Stimulated activated naive CD8-positive, alpha-beta T cell treated with anti-CD3 and anti-CD28 coated beads, Interleukin-15, Interleukin-2, amounts not matched to agents 100 U/mL and 50 U/mL, for 24 hours (primary cell): ENCODE data around the gene FBXO2.
"Not testable (repeated sequence)": the region's sequence is repeated elsewhere in the genome, so short reads cannot be mapped to it uniquely, and the experiment has no call there.

Experiments
- ATAC-seq: fragments of 150-1000 bp; cut with Tn5 transposase; one replicate; pipeline ENCODE4 v1.10.0; 2021
- DNase-seq: peaks from one replicate; pipeline ENCODE4 v3.0.0; 2021

Gene FBXO2

GRCh38 chr1:11629184-11630016, 24.8 kb downstream of the FBXO2 start:
- ATAC-seq (no peak), DNase-seq (no peak)

DNA sequence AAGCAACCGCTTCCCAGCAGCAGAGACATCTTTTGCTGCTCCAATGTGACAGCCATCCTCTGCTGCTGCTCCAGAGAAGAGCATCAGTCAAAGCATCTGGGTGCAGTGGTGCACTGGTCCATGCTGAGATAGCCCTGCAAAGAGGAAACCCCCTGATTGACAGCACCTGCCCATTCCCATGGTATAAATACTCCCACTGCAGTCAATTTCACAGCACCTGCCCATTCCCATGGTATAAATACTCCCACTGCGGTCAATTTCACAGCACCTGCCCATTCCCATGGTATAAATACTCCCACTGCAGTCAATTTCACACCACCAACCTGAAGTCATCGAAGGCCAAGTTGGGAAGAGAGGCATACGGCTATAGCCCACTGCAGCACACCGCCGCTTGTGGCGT, 25.5 kb downstream of the FBXO2 start:
- ATAC-seq: no peak

GRCh38 chr1:11626551-11626950, 27.7 kb downstream of the FBXO2 start:
- DNase-seq (no peak), ATAC-seq (no peak)

More for the DNA sequence above, 25.5 kb downstream of the FBXO2 start:
- DNase-seq: no peak

GRCh38 chr1:11623702-11624101, 30.5 kb downstream of the FBXO2 start:
- DNase-seq: no peak
- no peak for ATAC-seq

GRCh38 chr1:11622398-11622797, 31.8 kb downstream of the FBXO2 start:
- ATAC-seq (no peak), DNase-seq (no peak)

DNA sequence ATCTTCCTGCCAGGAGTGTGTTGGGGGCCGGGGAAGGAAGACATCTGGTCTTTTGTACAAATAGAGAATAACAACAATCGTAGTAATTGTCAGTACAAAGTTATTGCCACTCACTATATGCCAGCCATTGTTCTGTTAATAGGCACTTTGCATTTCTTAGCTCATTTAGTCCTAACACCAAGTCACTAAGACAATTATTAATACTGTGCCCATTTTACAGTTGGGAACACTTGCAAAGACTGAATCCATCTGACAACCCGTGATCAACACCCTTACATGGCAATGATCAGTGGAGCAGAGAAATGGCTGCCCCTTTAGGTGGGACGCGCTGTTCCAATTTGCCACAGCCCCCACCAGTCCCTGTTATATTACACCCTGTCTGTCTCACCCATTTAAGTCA, 33.3 kb downstream of the FBXO2 start:
- ATAC-seq: no peak

DNA sequence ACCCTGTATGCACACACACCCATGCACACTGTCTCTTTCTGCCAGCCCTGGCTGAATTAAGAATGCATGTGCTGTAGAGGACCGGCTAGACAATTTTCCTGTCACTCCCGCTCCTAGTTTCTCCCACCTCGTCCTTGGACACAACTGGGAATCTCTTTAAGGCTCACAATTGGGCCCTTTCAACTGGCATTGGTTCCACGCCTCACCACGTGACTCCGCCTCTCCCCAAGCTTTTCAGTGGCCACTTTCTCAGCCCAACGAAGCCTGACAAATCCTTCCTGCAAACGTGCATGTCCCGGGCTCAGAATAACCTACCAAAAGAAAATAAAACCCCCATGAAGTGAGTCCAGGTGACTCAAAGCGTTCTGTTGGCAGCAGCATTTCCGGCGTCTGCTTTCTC, 33.8 kb downstream of the FBXO2 start:
- ATAC-seq (no peak), DNase-seq (no peak)

More for the DNA sequence above, 33.3 kb downstream of the FBXO2 start:
- DNase-seq: no peak

DNA sequence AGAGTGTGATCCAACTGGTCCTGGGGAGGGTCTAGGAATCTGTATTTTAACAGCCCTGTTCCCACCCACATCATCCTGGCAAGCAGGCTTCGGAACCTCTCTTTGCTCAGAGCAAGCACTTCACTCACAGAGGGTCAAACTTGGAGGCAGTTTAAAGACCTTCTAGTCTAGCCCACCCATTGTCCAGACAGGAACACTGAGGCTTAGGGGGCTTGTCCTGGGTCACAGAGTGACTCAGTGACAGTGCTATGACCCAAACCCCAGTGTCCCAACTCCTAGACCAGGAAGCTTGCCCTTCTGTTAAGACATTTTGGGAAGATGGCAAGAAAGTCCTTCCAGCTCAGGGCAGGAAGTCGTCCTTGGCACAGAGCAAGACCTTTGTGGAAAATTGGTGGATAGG, 36.5 kb downstream of the FBXO2 start:
- no peak for ATAC-seq
- DNase-seq: no peak

DNA sequence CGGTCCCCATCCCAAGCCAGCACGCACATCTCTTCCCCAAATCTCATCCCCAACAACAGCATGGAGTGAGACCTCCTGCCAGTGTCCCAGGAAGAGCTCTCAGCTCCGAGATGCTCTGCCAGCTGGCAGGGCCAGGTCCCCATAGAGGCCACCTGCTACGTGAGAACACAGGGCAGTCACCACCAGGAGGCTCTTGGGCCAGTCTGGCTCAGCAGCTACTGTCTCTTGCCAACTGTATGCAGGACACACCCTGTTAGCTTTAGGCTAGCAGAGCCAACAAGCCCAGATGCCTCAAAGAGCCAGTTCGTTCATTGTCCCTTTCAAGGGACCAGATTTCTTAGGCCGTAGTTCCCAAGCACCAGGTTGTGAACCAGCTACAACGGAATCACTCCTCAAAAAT, 36.9 kb downstream of the FBXO2 start:
- DNase-seq: no peak
- no peak for ATAC-seq

DNA sequence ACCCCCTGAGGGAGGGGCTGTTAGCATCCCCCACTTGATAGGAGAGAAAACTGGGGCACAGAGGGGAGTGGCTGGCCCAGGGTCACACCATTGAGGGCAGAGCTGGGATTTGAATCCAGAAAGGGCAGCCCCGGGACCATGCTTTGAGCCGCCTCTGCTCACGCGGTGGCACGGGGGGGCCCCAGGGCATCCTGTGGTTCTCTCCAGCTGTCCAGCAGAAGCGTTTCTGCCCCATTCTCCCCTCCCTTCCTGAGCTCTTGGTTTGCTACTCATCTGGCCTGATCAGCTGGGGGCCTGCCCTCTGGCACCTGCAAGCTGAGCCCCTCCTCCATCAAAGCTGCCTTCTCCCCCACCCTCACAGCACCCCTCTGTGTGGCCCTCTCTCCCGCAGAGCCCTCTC, 37.5 kb downstream of the FBXO2 start:
- ATAC-seq (no peak), DNase-seq (no peak)

DNA sequence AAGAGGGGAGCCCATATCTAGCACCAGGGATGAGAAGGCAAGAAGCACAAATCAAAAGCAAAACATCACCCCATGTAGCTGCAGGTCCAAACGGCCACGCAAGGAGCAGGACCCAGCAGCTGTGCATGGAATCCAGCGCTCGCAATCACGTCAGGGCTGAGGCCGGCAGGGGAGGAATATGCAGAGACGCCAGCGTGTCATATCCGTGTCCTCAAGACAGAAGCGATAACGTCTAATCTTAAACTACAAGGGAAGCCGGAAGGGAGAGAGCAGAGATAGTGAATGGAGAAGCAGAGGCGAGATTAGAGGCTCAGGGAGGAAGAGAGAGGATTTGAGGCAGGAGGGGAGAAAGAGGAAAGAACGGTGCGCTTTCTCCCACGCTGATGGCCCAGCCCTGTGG, 39.1 kb downstream of the FBXO2 start:
- no peak for ATAC-seq
- no peak for DNase-seq

GRCh38 chr1:11613347-11613746, 40.9 kb downstream of the FBXO2 start:
- DNase-seq: no peak
- no peak for ATAC-seq

GRCh38 chr1:11611638-11612327, 42.4 kb downstream of the FBXO2 start:
- ATAC-seq (no peak), DNase-seq (no peak)

- ATAC-seq: no peak
- no peak for DNase-seq
These were observed 43.5 kb downstream of the FBXO2 start for GRCh38 chr1:11610629-11611180.

GRCh38 chr1:11609378-11609777, 44.9 kb downstream of the FBXO2 start:
- not testable (repeated sequence) for DNase-seq, ATAC-seq

DNA sequence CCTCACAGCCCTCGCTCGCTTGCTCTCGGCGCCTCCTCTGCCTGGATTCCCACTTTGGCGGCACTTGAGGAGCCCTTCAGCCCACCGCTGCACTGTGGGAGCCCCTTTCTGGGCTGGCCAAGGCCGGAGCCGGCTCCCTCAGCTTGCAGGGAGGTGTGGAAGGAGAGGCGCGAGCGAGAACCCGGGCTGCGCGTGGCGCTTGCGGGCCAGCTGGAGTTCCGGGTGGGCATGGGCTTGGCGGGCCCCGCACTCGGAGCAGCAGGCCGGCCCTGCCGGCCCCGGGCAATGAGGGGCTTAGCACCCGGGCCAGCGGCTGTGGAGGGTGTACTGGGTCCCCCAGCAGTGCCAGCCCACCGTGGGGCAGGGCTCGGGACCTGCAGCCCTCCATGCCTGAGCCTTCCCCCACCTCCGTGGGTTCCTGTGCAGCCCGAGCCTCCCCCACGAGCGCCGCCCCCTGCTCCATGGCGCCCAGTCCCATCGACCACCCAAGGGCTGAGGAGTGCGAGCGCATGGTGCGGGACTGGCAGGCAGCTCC, 45.6 kb downstream of the FBXO2 start:
- not testable (repeated sequence) for ATAC-seq, DNase-seq

DNA sequence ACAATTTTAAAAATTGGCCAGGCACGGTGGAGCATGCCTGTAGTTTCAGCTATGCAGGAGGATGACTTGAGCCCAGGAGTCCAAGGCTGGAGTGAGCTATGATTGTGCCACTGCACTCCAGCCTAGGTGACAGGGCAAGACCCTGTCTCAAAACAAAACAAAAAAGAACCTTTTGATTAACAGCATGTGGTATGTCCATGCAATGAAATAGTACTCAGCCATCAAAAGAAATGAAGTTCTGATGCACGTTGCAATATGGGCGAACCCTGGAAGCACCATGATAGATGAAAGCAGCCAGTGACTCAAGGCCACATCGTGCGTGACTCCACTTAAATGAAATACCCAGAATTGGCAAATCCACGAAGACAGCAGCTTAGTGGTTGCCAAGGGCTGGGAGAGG, 47.5 kb downstream of the FBXO2 start:
- no peak for DNase-seq
- no peak for ATAC-seq

DNA sequence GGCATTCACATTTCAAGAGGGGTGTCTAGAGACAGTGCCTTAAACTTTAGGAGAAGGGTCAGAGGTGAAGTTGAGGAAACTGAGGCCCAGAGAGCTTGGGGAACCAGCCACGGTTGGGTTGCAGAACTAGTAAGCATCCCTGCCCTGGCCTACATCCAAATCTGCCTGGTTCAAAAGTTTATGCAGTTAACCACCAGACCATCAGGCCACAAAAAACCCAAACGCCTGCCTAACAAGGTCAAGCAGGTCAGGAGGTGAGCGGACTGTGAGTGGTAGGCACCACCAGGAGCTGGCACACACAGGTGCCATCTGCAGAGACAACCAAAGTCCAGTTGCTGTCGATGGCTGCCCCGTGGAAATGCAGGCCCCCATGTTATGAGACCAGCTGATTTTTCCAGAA, 51.2 kb downstream of the FBXO2 start:
- no peak for ATAC-seq

GRCh38 chr1:11602424-11602823, 51.8 kb downstream of the FBXO2 start:
- no peak for DNase-seq
- no peak for ATAC-seq

More for the DNA sequence above, 51.2 kb downstream of the FBXO2 start:
- no peak for DNase-seq

DNA sequence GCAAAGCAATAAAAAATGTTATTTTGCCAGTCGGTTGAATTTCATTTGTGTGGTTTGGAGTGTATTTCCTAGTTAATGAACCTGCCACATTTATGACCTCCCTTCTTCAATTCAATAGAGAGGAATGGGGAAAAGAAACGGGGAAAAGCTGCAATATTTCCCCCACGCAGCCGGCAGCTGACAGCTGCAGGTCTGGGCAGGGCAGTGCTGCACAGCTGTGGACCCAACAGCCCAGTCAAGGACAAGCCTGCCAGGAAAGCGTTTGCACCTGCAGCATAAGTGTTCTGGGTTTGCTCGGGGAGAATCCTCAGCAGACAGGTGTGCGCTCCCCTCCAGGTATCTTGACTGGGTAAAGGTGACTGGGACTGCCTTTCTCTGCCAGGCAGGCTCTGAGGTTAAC, 53.4 kb downstream of the FBXO2 start:
- ATAC-seq: no peak
- DNase-seq: no peak

- ATAC-seq (no peak), DNase-seq (no peak)
These were observed 54.2 kb downstream of the FBXO2 start for GRCh38 chr1:11599891-11600576.

GRCh38 chr1:11598461-11598860, 55.8 kb downstream of the FBXO2 start:
- no peak for DNase-seq
- no peak for ATAC-seq
